ENCODE results near the gene GABBR1.

DNA sequence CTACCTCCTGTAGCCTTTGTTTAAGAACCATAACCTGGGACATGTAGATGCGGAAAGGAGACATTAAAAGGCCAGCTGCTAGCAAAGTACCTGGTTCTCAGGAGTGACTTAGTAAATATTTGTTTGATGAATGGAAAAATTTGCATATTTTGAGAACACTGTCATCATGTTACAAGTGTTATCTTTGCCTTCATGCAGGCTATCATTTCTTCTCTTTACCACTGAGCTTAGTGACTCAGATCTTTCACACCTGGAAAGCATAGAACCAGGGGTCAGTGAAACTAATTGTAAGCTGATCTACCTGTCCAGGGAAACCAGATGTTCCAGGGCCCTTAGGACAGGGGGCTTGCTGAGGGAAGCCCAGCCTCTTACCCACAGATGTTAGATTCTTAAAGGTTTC, 42.6 kb upstream of the GABBR1 start:
- TF ChIP-seq, protein P1, sequence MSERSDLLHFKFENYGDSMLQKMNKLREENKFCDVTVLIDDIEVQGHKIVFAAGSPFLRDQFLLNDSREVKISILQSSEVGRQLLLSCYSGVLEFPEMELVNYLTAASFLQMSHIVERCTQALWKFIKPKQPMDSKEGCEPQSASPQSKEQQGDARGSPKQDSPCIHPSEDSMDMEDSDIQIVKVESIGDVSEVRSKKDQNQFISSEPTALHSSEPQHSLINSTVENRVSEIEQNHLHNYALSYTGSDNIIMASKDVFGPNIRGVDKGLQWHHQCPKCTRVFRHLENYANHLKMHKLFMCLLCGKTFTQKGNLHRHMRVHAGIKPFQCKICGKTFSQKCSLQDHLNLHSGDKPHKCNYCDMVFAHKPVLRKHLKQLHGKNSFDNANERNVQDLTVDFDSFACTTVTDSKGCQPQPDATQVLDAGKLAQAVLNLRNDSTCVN (tag by site-specific recombination; optimal IDR thresholded peaks at IDR 0.05) = no peak
- TF ChIP-seq, protein P2, sequence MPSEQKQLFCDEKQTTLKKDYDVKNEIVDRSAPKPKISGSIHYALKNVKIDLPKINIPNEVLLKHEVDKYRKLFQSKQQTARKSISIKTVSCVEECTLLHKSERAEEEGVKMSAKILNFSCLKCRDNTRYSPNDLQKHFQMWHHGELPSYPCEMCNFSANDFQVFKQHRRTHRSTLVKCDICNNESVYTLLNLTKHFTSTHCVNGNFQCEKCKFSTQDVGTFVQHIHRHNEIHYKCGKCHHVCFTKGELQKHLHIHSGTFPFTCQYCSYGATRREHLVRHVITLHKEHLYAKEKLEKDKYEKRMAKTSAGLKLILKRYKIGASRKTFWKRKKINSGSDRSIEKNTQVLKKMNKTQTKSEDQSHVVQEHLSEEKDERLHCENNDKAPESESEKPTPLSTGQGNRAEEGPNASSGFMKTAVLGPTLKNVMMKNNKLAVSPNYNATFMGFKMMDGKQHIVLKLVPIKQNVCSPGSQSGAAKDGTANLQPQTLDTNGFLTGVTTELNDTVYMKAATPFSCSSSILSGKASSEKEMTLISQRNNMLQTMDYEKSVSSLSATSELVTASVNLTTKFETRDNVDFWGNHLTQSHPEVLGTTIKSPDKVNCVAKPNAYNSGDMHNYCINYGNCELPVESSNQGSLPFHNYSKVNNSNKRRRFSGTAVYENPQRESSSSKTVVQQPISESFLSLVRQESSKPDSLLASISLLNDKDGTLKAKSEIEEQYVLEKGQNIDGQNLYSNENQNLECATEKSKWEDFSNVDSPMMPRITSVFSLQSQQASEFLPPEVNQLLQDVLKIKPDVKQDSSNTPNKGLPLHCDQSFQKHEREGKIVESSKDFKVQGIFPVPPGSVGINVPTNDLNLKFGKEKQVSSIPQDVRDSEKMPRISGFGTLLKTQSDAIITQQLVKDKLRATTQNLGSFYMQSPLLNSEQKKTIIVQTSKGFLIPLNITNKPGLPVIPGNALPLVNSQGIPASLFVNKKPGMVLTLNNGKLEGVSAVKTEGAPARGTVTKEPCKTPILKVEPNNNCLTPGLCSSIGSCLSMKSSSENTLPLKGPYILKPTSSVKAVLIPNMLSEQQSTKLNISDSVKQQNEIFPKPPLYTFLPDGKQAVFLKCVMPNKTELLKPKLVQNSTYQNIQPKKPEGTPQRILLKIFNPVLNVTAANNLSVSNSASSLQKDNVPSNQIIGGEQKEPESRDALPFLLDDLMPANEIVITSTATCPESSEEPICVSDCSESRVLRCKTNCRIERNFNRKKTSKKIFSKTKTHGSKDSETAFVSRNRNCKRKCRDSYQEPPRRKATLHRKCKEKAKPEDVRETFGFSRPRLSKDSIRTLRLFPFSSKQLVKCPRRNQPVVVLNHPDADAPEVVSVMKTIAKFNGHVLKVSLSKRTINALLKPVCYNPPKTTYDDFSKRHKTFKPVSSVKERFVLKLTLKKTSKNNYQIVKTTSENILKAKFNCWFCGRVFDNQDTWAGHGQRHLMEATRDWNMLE (tag by site-specific recombination; conservative IDR thresholded peaks at IDR 0.05; ENCODE audit: low read depth) = no peak
- TF ChIP-seq PRDM4 (tag by site-specific recombination; IDR thresholded peaks at IDR 0.05) = no peak
- TF ChIP-seq ZNF138 (tag by site-specific recombination; IDR thresholded peaks at IDR 0.05; ENCODE audit: borderline replicate concordance) = no peak
- TF ChIP-seq, protein P3, sequence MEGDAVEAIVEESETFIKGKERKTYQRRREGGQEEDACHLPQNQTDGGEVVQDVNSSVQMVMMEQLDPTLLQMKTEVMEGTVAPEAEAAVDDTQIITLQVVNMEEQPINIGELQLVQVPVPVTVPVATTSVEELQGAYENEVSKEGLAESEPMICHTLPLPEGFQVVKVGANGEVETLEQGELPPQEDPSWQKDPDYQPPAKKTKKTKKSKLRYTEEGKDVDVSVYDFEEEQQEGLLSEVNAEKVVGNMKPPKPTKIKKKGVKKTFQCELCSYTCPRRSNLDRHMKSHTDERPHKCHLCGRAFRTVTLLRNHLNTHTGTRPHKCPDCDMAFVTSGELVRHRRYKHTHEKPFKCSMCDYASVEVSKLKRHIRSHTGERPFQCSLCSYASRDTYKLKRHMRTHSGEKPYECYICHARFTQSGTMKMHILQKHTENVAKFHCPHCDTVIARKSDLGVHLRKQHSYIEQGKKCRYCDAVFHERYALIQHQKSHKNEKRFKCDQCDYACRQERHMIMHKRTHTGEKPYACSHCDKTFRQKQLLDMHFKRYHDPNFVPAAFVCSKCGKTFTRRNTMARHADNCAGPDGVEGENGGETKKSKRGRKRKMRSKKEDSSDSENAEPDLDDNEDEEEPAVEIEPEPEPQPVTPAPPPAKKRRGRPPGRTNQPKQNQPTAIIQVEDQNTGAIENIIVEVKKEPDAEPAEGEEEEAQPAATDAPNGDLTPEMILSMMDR (tag by site-specific recombination; IDR thresholded peaks at IDR 0.05) = no peak
- no peak for TF ChIP-seq ZNF76 (tag by site-specific recombination; IDR thresholded peaks at IDR 0.05; ENCODE audit: borderline replicate concordance, low read depth)
- no peak for TF ChIP-seq ZNF670 (tag by site-specific recombination; IDR thresholded peaks at IDR 0.05; ENCODE audit: low read depth)
- no peak for TF ChIP-seq ZNF561 (tag by site-specific recombination; IDR thresholded peaks at IDR 0.05; ENCODE audit: borderline replicate concordance)

Data from HEK293 (cell line).